Ishikawa (cell line): ENCODE measurements around the gene MYLK.
A peak's percentile ranks its signal among the peaks of the same experiment; 100 is the strongest.

Experiments used
- CEBPB ChIP-seq: IDR thresholded peaks from 2 replicates; pipeline ENCODE4 v1.6.1; 2012
- CREB1 ChIP-seq: IDR thresholded peaks from 2 replicates; pipeline ENCODE4 v1.6.1; 2012; ENCODE audit warnings: low read depth
- EGR1 ChIP-seq: IDR thresholded peaks from 2 replicates; pipeline ENCODE4 v1.6.1; 2012
- EP300 ChIP-seq: IDR thresholded peaks from 2 replicates; pipeline ENCODE4 v1.6.1; 2012; ENCODE audit warnings: borderline replicate concordance
- FOXM1 ChIP-seq: IDR thresholded peaks from 2 replicates; pipeline ENCODE4 v1.6.1; 2012; ENCODE audit warnings: low read depth, borderline replicate concordance
- NFIC ChIP-seq: IDR thresholded peaks from 2 replicates; pipeline ENCODE4 v1.6.1; 2012
- RAD21 ChIP-seq: IDR thresholded peaks from 2 replicates; pipeline ENCODE4 v1.6.1; 2012; ENCODE audit warnings: low read depth
- REST ChIP-seq: IDR thresholded peaks from 2 replicates; pipeline ENCODE4 v1.6.1; 2012; ENCODE audit warnings: low read depth, mild to moderate bottlenecking
- TAF1 ChIP-seq: IDR thresholded peaks from 2 replicates; pipeline ENCODE4 v1.6.1; 2012; ENCODE audit warnings: low read depth, mild to moderate bottlenecking
- TCF12 ChIP-seq: IDR thresholded peaks from 2 replicates; pipeline ENCODE4 v1.6.1; 2012; ENCODE audit warnings: low read depth
- TEAD4 ChIP-seq: IDR thresholded peaks from 2 replicates; pipeline ENCODE4 v1.6.1; 2012
- USF1 ChIP-seq: IDR thresholded peaks from 2 replicates; pipeline ENCODE4 v1.6.1; 2012
- YY1 ChIP-seq: IDR thresholded peaks from 2 replicates; pipeline ENCODE4 v1.6.1; 2012; ENCODE audit warnings: low read depth
- ZBTB7A ChIP-seq: IDR thresholded peaks from 2 replicates; pipeline ENCODE4 v1.6.1; 2012; ENCODE audit warnings: low read depth
- TF ChIP-seq, protein P1 (sequence below): IDR thresholded peaks from 2 replicates; pipeline ENCODE4 v1.6.1; 2012

The MYLK gene

DNA sequence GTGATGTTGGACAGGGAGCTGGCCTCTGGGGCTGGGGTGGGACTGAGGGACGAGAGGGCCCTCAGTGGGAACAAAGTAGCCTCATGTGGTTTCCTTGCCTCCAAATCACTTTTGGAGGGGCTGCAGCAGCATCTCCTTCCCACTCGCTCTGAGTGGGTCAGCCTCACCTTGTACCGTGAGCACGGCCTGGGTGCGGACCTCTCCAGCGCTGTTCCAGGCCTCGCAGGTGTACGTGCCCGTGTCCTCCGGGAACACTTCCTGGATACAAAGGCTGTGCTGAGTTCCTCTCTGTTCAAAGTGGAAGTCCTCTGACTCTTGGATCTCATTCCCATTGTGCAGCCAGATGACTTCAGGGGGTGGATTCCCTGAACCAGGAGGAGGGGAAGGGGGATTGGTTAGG lies 175.6 kb downstream of the MYLK start:
- TF ChIP-seq RAD21 (no peak), TEAD4 (no peak), TAF1 (no peak), REST (no peak)

DNA sequence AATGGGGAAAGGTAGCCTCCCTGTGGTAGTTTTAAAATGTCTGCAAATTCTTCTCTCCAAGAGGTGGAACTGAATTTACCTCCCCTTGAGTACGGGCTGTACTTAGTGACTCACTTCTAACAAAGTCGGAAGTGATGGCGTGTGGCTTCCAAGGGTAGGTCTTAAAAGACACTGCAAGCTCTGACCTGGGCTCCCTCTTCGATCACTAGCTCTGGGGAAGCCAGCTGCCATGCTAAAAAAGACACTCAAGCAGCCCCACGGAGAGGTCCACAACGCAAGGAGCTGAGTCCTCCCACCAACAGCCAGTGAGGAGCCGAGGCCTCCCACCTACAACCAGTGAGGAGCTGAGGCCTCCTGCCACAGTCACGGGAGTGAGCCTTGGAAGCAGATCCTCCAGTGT lies 177.3 kb downstream of the MYLK start:
- TF ChIP-seq NFIC = no peak

DNA sequence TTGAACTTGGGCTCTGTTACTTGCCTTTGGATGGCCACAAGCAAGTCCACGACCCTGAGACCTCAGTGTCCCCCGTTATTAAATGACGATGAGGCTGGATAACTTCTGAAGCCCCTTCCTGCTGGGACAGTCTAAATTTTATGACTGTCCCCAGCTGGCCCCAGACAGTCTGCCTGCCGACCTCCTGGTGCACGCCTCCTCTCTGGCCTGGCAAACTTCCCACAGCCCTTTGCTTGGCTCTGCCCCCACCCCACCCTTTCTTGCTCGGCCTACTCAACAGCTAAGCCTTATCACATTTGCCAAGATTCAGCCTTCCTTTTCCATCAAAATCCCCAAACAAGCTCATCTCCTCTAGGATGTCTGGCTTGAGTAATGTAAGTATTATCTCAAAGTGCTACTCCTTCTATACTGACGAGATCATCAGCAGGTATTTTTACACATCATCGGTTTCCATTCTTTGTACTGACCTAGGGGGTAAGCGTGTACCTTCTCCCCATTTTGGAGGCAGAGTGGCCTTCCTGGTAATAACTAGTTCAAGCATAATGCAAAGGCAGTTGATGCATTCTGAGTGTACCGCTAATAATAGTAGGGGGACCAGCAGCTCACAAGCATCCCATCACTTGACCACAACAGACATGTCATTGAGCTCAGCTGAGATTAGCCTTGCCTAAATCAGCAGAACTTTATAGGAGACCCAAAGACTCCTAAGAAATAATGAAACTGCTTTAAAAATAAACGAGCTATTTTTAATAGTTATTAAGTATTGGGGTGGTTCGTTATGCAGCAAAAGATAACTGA lies 178.4 kb downstream of the MYLK start:
- no peak for TF ChIP-seq YY1
- no peak for TF ChIP-seq TAF1
- no peak for TF ChIP-seq REST
- no peak for TF ChIP-seq NFIC
- no peak for TF ChIP-seq TCF12
- no peak for TF ChIP-seq TEAD4
- no peak for TF ChIP-seq FOXM1
- TF ChIP-seq EGR1 = no peak
- no peak for TF ChIP-seq RAD21
- TF ChIP-seq, protein P1, sequence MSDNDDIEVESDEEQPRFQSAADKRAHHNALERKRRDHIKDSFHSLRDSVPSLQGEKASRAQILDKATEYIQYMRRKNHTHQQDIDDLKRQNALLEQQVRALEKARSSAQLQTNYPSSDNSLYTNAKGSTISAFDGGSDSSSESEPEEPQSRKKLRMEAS = no peak
- no peak for TF ChIP-seq CEBPB
- TF ChIP-seq EP300 = no peak
- no peak for TF ChIP-seq CREB1
- no peak for TF ChIP-seq ZBTB7A
- no peak for TF ChIP-seq USF1

DNA sequence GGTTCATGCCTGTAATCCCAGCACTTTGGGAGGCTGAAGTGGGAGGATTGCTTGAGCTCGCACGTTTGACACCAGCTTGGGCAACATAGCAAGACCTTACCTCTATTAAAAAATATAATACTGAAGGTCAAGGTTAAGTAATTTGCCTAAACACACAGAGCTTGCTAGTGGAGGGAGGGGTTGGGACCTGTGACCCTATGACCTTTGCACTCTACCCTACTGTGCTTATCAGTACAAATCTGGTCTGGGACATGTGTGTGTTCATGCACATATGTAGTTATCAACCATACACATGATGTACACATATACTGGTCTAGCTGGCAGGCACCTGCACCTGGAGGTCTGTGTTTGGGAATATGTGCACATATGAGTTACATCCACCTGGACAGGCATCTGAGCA lies 181.4 kb downstream of the MYLK start:
- no peak for TF ChIP-seq ZBTB7A
- TF ChIP-seq, protein P1 = no peak
- TF ChIP-seq CEBPB = no peak
- no peak for TF ChIP-seq REST
- no peak for TF ChIP-seq CREB1
- TF ChIP-seq TEAD4 = no peak
- no peak for TF ChIP-seq RAD21
- no peak for TF ChIP-seq EGR1
- TF ChIP-seq NFIC = no peak
- TF ChIP-seq EP300 = no peak
- no peak for TF ChIP-seq TCF12
- TF ChIP-seq TAF1 = no peak
- TF ChIP-seq YY1 = no peak
- no peak for TF ChIP-seq FOXM1
- no peak for TF ChIP-seq USF1

GRCh38 chr3:123702057-123702456 lies 182.1 kb downstream of the MYLK start:
- peak; percentile 72 for TF ChIP-seq RAD21
